Embryonic facial prominence (tissue), 1 donor: ENCODE measurements around the gene ZBTB46.

Source experiments
- DNase-seq: peaks from one replicate; pipeline ENCODE4 v3.0.0-alpha.2; 2016; ENCODE audit errors: extremely low spot score

The ZBTB46 gene

DNA sequence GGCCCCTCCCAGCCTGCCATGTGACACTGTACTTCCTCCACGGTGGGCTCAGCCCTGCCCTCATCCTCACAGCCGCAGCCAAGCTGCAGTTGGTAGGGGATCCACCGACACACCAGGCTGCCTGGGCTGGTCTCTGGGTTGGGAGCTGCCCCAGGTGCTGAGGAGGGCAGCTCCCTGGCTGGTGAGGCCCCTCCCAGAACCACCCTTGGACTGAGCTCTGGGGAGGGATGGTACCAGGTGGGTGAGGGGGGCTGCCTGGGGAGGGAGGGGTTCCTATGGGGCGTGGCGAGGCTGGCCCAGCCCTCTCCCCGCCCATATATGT, 134.8 kb downstream of the ZBTB46 start:
- no peak for DNase-seq

DNA sequence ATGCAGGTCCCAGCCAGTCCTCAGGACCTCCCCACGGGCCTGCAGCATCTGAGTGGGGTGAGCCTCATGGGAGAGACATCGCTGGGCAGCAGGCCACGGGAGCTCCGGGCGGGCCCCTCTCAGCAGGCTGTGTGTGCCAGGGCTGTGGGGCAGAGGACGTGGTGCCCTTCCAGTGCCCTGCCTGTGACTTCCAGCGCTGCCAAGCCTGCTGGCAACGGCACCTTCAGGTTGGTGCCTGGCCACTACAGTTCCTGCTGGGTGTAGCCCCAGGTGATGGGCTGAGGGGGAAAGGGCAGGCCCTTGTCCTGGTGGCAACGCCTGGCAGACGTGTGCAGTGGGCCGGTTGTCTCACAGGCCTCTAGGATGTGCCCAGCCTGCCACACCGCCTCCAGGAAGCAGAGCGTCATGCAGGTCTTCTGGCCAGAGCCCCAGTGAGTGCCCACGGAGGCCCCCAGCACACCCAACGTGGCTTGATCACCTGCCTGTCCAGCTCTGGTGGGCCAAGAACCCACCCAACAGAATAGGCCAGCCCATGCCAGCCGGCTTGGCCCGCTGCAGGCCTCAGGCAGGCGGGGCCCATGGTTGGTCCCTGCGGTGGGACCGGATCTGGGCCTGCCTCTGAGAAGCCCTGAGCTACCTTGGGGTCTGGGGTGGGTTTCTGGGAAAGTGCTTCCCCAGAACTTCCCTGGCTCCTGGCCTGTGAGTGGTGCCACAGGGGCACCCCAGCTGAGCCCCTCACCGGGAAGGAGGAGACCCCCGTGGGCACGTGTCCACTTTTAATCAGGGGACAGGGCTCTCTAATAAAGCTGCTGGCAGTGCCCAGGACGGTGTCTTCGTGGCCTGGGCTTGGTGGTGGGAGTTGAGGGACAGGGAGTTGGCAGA, 135.4 kb downstream of the ZBTB46 start:
- no peak for DNase-seq

DNA sequence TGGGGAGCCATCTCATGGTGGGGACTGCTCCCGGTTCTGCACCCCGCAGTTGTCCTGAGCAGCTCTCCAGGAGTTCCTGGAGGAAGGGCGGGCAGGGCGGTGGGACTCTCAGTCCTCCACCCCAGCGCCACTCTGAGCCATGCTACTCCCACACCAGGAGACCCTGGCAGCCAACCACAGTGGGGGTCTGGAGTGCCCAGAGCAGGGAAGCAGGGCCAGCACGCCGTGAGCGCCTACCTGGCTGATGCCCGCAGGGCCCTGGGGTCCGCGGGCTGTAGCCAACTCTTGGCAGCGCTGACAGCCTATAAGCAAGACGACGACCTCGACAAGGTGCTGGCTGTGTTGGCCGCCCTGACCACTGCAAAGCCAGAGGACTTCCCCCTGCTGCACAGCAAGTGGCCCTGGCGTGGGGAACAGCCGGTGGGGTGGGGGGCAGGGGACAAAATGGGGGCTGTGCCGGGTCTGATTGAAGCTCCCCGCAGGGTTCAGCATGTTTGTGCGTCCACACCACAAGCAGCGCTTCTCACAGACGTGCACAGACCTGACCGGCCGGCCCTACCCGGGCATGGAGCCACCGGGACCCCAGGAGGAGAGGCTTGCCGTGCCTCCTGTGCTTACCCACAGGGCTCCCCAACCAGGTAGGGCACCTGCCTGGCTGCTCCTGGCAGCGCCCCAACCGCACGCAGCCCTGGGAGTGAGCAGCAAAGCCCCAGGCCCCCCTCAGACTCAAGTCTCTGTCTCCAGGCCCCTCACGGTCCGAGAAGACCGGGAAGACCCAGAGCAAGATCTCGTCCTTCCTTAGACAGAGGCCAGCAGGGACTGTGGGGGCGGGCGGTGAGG, 136.3 kb downstream of the ZBTB46 start:
- DNase-seq, result no peak

DNA sequence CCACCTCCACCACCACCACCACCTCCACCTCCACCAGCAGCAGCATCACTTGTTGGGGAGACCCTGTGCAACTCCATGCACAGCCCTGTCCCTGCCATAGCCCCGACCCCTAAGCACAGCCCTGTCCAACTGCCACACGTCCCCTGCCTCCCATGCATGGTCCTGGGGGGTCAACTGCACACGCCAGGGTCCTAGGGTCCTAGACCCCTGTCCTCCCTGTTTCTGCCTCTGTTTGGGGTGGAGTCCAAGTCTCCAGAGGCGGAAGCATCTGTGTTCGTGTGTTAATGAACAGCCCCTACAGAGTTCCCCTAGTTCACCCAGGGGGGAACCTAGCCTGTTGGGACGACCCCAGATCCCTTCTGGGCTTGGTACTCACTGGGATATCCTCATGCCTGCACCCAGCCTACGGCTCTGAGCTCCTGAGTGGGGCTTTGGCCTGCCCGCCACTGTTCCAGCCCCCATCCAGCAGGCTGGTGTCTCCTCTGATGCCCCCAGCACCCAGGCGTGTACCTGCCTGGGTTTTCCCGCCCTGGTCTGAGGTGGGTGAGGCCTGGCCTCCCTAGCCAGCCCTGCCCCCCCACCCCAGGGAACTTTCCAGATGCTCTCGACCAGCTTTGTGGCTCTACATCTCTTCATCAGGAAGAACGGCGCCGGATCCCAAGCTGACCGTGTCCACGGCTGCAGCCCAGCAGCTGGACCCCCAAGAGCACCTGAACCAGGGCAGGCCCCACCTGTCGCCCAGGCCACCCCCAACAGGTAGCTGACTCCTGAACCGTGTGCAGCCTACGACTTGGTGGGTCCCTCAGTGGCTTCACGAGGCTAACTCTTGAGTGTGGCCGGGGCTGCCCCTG, 137.1 kb downstream of the ZBTB46 start:
- no peak for DNase-seq
